Vagina (tissue), 2 donors: ENCODE measurements around the gene HSPA8.

Source experiments
- POLR2A ChIP-seq, 2 donors: fragments of 450-650 bp; IDR thresholded peaks; one replicate each; pipeline ENCODE4 v1.6.1; 2017; ENCODE audit warnings: antibody characterized with exemption in 2 of 2, mild to moderate bottlenecking in 2 of 2, moderate library complexity in 2 of 2
- TF ChIP-seq, protein P1 (sequence below), 3 experiments: fragments of 450-650 bp in 2 of 3; fragments of 200-600 bp in 1 of 3; sonication (generic) in 1 of 3; IDR thresholded peaks; one replicate each; pipeline ENCODE4 v1.5.1; 2017 to 2019; ENCODE audit warnings: antibody characterized with exemption in 3 of 3, mild to moderate bottlenecking in 2 of 3, moderate library complexity in 2 of 3

DNA sequence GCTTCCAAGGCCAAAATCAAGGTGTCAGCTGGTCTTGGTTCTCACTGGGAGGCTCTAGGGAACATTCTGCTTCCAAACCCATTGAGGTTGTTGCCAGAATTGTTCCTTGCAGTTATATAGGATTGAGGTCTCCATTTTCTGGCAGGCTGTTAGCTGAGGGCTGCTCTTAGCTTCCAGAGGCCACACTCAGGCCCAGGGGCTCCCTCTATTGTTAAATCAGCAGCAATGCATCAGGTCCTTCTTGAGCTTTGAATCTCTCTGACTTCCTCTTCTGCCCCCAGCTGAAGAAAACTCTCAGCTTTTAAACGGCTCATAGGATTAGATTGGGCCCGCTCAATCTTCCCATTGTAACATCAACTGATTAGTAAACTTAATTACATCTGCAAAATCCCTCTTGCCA is 41.0 kb downstream of the HSPA8 start:
- TF ChIP-seq, protein P1, sequence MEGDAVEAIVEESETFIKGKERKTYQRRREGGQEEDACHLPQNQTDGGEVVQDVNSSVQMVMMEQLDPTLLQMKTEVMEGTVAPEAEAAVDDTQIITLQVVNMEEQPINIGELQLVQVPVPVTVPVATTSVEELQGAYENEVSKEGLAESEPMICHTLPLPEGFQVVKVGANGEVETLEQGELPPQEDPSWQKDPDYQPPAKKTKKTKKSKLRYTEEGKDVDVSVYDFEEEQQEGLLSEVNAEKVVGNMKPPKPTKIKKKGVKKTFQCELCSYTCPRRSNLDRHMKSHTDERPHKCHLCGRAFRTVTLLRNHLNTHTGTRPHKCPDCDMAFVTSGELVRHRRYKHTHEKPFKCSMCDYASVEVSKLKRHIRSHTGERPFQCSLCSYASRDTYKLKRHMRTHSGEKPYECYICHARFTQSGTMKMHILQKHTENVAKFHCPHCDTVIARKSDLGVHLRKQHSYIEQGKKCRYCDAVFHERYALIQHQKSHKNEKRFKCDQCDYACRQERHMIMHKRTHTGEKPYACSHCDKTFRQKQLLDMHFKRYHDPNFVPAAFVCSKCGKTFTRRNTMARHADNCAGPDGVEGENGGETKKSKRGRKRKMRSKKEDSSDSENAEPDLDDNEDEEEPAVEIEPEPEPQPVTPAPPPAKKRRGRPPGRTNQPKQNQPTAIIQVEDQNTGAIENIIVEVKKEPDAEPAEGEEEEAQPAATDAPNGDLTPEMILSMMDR (IDR thresholded peaks at IDR 0.05) = no peak
- TF ChIP-seq POLR2A (IDR thresholded peaks at IDR 0.05) = no peak
